GM18502 (cell line): ENCODE results near the gene RCAN1.
"Not testable (repeated sequence)": the region's sequence is repeated elsewhere in the genome, so short reads cannot be mapped to it uniquely, and the experiment has no call there.

Experiments
- ATAC-seq: cut with Tn5 transposase; IDR thresholded peaks from one replicate; pipeline ENCODE4 v1.9.1; 2021; ENCODE audit warnings: mild to moderate bottlenecking; ENCODE audit not compliant: unreplicated experiment, poor library complexity

RCAN1 gene

GRCh38 chr21:34574601-34575529, 40.0 kb downstream of the RCAN1 start:
- ATAC-seq = no peak

DNA sequence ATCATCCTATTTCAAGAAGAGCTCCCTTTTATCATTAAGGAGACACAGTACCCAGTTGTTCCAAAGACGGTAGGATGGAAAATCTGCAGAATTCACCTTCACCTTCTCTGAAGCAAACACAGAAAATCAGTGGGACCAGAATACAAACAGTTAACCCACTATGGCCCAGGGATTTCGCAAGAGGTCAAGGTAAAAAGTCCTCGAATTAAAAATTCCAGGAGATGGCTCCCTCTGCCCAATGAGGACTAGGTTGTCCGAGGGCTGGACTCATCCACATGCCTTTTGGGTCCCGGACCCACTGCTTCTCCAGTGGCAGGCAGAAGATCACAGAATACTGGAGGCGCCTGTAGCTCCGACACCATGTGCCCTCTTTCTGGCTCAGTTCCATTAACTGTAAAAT, 42.9 kb downstream of the RCAN1 start:
- no peak for ATAC-seq

GRCh38 chr21:34570313-34570712, 44.6 kb downstream of the RCAN1 start:
- ATAC-seq = no peak

GRCh38 chr21:34569381-34569979, 45.4 kb downstream of the RCAN1 start:
- ATAC-seq = no peak

GRCh38 chr21:34568801-34569200, 46.1 kb downstream of the RCAN1 start:
- ATAC-seq = not testable (repeated sequence)

- ATAC-seq = no peak
These were observed 47.2 kb downstream of the RCAN1 start for GRCh38 chr21:34567604-34568155.

GRCh38 chr21:34565238-34565637, 49.7 kb downstream of the RCAN1 start:
- ATAC-seq = no peak

DNA sequence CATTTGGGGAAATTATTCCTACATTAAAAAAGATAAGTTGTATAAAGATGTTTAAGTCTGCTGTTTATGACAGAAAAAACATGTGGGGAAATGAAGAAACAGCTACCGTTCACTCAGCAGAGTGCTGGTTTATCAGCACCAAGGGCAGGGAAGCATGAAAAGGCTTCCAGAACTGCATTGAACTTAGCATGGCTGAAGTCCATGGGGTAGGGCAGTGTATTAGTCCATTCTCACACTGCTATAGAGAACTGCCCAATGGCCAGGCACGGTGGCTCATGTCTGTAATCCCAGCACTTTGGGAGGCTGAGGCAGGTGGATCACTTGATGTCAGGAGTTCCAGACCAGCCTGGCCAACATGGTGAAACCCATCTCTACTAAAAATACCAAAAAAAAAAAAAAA, 51.5 kb downstream of the RCAN1 start:
- not testable (repeated sequence) for ATAC-seq

GRCh38 chr21:34561806-34562205, 53.1 kb downstream of the RCAN1 start:
- ATAC-seq = no peak

GRCh38 chr21:34560609-34561008, 54.3 kb downstream of the RCAN1 start:
- no peak for ATAC-seq

- no peak for ATAC-seq
These were observed 54.9 kb downstream of the RCAN1 start for GRCh38 chr21:34560021-34560420.

DNA sequence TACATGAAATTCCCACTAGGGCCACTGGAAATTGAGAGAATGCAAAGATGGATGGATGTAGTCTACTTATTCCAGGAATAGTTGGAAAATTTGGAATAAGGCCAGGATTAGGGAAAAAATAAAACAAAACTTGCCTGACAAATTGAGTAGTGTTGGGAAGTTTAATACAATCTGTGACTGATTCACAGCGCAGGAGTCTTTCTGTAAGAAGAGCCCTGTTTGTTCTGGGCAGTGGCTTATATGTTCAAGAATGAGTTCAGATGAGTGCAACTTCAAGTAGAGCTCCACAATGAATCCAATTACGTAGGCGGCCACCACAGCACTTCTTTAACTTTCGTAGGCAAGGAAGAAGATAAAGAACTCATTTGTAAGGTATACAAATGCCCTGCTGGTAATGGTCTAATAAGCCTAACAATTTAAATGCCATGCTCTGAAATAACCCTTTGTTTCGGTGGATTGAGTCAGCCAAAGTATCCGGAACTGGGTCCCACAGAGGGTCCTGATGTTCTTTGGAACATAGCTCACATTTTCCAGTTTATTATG, 55.8 kb downstream of the RCAN1 start:
- no peak for ATAC-seq

- ATAC-seq = no peak
These were observed 56.7 kb downstream of the RCAN1 start for GRCh38 chr21:34558166-34558565.

DNA sequence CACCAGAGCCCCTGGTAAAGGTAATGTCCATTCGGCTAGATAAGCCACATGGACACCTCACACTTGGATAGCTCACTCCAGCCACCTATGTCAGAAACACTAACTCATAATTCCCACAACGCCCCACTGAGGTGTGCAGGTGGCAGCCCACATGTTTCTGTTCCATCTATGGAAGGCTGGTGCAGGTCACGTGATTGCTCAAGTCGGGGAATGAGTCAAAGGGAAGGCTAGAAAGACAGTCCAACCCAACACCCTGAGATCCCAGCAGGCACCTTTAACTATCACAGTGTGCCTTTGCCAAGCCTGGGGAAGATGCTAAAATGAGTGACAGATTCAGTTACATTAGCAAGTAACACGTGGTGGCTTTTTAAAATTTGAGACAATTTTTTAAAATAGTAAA, 57.7 kb downstream of the RCAN1 start:
- no peak for ATAC-seq

DNA sequence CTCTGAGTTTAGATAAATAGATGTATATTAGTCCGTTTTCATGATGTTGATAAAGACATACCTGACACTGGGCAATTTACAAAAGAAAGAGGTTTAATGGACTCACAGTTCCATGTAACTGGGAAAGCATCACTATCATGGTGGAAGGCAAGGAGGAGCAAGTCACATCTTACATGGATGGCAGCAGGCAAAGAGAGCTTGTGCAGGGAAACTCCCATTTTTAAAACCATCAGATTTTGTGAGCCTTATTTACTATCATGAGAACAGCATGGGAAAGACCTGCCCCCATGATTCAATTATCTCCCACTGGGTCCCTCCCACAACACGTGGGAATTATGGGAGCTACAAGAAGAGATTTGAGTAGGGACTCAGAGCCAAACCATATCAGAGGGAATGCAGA, 60.2 kb downstream of the RCAN1 start:
- not testable (repeated sequence) for ATAC-seq

GRCh38 chr21:34554227-34554626, 60.7 kb downstream of the RCAN1 start:
- no peak for ATAC-seq

GRCh38 chr21:34553151-34553952, 61.6 kb downstream of the RCAN1 start:
- no peak for ATAC-seq

DNA sequence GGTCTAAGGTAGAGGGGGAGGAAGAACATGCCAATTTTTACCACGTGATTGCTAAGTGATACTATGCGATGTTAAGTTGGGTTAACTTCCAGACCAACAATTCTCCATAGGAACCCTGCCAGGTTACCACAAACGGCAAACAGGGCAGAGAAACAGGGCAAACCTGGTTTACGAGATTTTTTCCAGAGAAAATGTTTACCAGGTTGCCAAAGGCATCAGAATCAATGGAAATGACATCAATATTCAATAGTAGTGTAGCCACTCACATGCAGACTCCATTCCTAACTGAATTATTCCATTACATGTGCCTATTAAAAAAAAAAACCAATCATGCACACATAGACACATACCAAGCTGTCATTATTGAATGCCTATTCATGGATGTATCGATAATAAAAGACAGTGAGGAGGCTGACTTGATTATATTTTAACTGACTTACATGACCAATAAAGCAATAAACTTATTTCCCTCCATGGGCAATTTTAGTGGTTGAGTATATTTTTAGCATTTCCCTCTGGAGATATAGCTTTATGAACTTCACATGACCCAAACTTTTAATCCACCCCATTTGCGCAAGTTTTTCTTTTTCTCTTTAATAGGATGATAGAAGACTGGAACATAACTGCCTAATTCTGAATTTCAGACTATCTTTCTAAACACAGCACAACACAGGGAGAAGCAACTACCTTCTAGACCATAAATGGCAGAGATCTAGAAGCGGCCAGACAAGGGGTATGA, 62.4 kb downstream of the RCAN1 start:
- ATAC-seq = no peak

DNA sequence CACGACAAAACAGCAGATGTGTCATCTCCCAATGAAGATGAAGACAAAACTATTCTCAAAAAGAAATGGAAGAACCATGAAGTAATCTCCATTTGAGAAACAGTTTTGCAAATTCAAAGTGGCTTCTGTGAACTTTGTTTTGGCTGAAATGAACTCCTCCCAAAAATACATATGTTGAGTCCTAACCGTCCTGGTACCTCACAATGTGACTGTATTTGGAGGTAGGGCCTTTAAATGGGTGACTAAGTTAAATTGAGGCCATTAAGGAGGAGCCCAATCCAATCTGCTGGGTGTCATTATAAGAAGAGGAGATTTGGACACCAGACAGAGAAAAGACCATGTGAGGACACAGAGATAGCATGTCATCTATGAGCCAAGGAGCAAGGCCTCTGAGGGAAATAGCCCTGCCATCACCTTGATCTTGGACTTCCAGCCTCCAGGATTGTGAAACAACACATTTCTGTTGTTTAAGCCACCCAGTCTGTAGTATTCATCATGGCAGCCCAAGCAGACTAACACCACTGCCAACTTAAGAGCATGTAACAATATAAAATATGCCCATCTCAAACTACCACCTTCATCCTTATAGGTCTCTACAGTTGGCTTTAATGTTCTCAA, 64.6 kb downstream of the RCAN1 start:
- no peak for ATAC-seq
